HG03469 (cell line): ENCODE measurements around the gene CALML3.

Experiments
- ATAC-seq: cut with Tn5 transposase; IDR thresholded peaks from one replicate; pipeline ENCODE4 v1.9.1; 2021; ENCODE audit warnings: mild to moderate bottlenecking, moderate library complexity, moderate number of reproducible peaks; ENCODE audit not compliant: unreplicated experiment

CALML3 gene

GRCh38 chr10:5538446-5538845, 13.7 kb downstream of the CALML3 start:
- ATAC-seq: no peak

GRCh38 chr10:5538892-5539651, 14.3 kb downstream of the CALML3 start:
- ATAC-seq: no peak

- no peak for ATAC-seq
Observed at GRCh38 chr10:5540080-5540479, 15.3 kb downstream of the CALML3 start.

GRCh38 chr10:5540891-5541290, 16.1 kb downstream of the CALML3 start:
- ATAC-seq: no peak

GRCh38 chr10:5542100-5542499, 17.3 kb downstream of the CALML3 start:
- ATAC-seq: no peak

GRCh38 chr10:5543623-5544022, 18.9 kb downstream of the CALML3 start:
- ATAC-seq: no peak

GRCh38 chr10:5544216-5544805, 19.6 kb downstream of the CALML3 start:
- no peak for ATAC-seq

GRCh38 chr10:5545011-5545410, 20.2 kb downstream of the CALML3 start:
- ATAC-seq: no peak

- no peak for ATAC-seq
Observed at GRCh38 chr10:5545426-5545777, 20.6 kb downstream of the CALML3 start.

- no peak for ATAC-seq
Observed at GRCh38 chr10:5545778-5546710, 21.3 kb downstream of the CALML3 start.

GRCh38 chr10:5546891-5547680, 22.3 kb downstream of the CALML3 start:
- ATAC-seq: no peak

- ATAC-seq: no peak
Observed at GRCh38 chr10:5547681-5547930, 22.8 kb downstream of the CALML3 start.

GRCh38 chr10:5547931-5548660, 23.3 kb downstream of the CALML3 start:
- no peak for ATAC-seq

- ATAC-seq: no peak
Observed at GRCh38 chr10:5549462-5550249, 24.9 kb downstream of the CALML3 start.

GRCh38 chr10:5550250-5550545, 25.4 kb downstream of the CALML3 start:
- ATAC-seq: no peak

- ATAC-seq: no peak
Observed at GRCh38 chr10:5550621-5551530, 26.1 kb downstream of the CALML3 start.

GRCh38 chr10:5551531-5552375, 27.0 kb downstream of the CALML3 start:
- ATAC-seq: no peak
